GM23338 (cell line): ENCODE data around the gene FBLN5. TPM values are rescaled to one million over a fixed set of nuclear protein-coding genes. Genes with fewer than 3 reads are reported as not detected.

ENCODE experiments used
- ATAC-seq: fragments of 200-7000 bp; cut with Tn5 transposase; 3 replicates; pipeline ENCODE4 v1.9.1; 2020
- DNase-seq: peaks from one replicate; pipeline ENCODE4 v3.0.0-alpha.2; 2015; ENCODE audit warnings: low spot score
- H2AFZ ChIP-seq: fragments of 200-600 bp; sonication (generic); 2 replicates; pipeline ENCODE4 v1.8.0; 2016; ENCODE audit warnings: antibody characterized with exemption, mild to moderate bottlenecking, moderate library complexity
- H3F3A ChIP-seq: fragments of 200-600 bp; sonication (generic); replicated peaks from 2 replicates; pipeline ENCODE4 v1.8.0; 2017; ENCODE audit warnings: antibody characterized with exemption, mixed run types, low read depth
- H3K27ac ChIP-seq: fragments of 200-600 bp; sonication (generic); 2 replicates; pipeline ENCODE4 v1.6.1; 2016; ENCODE audit warnings: low read depth
- H3K27me3 ChIP-seq: fragments of 200-600 bp; sonication (generic); 2 replicates; pipeline ENCODE4 v1.8.0; 2016; ENCODE audit warnings: mild to moderate bottlenecking, mixed run types, moderate library complexity; ENCODE audit not compliant: insufficient read depth
- H3K36me3 ChIP-seq: fragments of 200-600 bp; sonication (generic); 2 replicates; pipeline ENCODE4 v1.8.0; 2016; ENCODE audit warnings: mild to moderate bottlenecking; ENCODE audit not compliant: insufficient read depth
- H3K4me1 ChIP-seq: fragments of 200-600 bp; sonication (generic); 2 replicates; pipeline ENCODE4 v1.8.0; 2016; ENCODE audit warnings: mild to moderate bottlenecking, moderate library complexity; ENCODE audit not compliant: insufficient read depth
- H3K4me2 ChIP-seq: fragments of 200-600 bp; sonication (generic); 2 replicates; pipeline ENCODE4 v1.7.1; 2017; ENCODE audit warnings: mixed run types
- H3K4me3 ChIP-seq: fragments of 200-600 bp; sonication (generic); 2 replicates; pipeline ENCODE4 v1.6.1; 2016; ENCODE audit warnings: mixed run types
- H3K79me2 ChIP-seq: fragments of 200-600 bp; sonication (generic); replicated peaks from 2 replicates; pipeline ENCODE4 v1.8.0; 2017; ENCODE audit warnings: mild to moderate bottlenecking; ENCODE audit not compliant: insufficient read depth
- H3K9me2 ChIP-seq: fragments of 200-600 bp; sonication (generic); 2 replicates; pipeline ENCODE4 v1.8.0; 2017; ENCODE audit not compliant: insufficient read depth
- H4K20me1 ChIP-seq: fragments of 200-600 bp; sonication (generic); replicated peaks from 2 replicates; pipeline ENCODE4 v1.8.0; 2017; ENCODE audit warnings: mild to moderate bottlenecking; ENCODE audit not compliant: insufficient read depth
- H3K27ac Mint-ChIP-seq: 2 replicates; pipeline ENCODE4 v1.8.0; 2020; ENCODE audit warnings: inconsistent platforms, mild to moderate bottlenecking, moderate library complexity, mixed read lengths
- H3K27me3 Mint-ChIP-seq: 3 replicates; pipeline ENCODE4 v1.8.0; 2022; ENCODE audit warnings: low read depth, mild to moderate bottlenecking, moderate library complexity, mixed read lengths, inconsistent platforms; ENCODE audit not compliant: insufficient read depth, poor library complexity
- H3K36me3 Mint-ChIP-seq: 3 replicates; pipeline ENCODE4 v1.8.0; 2021; ENCODE audit warnings: low read depth, mild to moderate bottlenecking, inconsistent platforms, moderate library complexity, mixed read lengths
- H3K4me1 Mint-ChIP-seq: 3 replicates; pipeline ENCODE4 v1.8.0; 2020; ENCODE audit warnings: mild to moderate bottlenecking, inconsistent platforms, mixed read lengths
- H3K4me3 Mint-ChIP-seq: 3 replicates; pipeline ENCODE4 v1.8.0; 2021; ENCODE audit warnings: moderate library complexity, mild to moderate bottlenecking, inconsistent platforms, mixed read lengths
- H3K9me3 Mint-ChIP-seq: 3 replicates; pipeline ENCODE4 v1.8.0; 2020; ENCODE audit warnings: moderate library complexity, mild to moderate bottlenecking, inconsistent platforms, mixed read lengths
- CREB1 ChIP-seq: fragments of 250-450 bp; sonication (Bioruptor Pico); IDR thresholded peaks from 2 replicates; pipeline ENCODE4 v1.5.0; 2020; ENCODE audit warnings: low read depth, mild to moderate bottlenecking, moderate library complexity
- EZH2 ChIP-seq: fragments of 200-600 bp; sonication (generic); IDR thresholded peaks from one replicate; pipeline ENCODE4 v1.8.0; 2017; ENCODE audit warnings: antibody characterized with exemption, mild to moderate bottlenecking, low read depth; ENCODE audit not compliant: unreplicated experiment
- EZH2phosphoT487 ChIP-seq: fragments of 200-600 bp; sonication (generic); IDR thresholded peaks from one replicate; pipeline ENCODE4 v1.8.1; 2018; ENCODE audit warnings: antibody characterized with exemption; ENCODE audit not compliant: unreplicated experiment
- JUNB ChIP-seq: IDR thresholded peaks from one replicate; pipeline ENCODE4 v1.6.1; 2016; ENCODE audit warnings: antibody characterized with exemption; ENCODE audit not compliant: unreplicated experiment
- NANOG ChIP-seq: IDR thresholded peaks from 2 replicates; pipeline ENCODE4 v1.6.1; 2016; ENCODE audit warnings: antibody characterized with exemption, borderline replicate concordance
- POLR2AphosphoS5 ChIP-seq: IDR thresholded peaks from 2 replicates; pipeline ENCODE4 v1.6.1; 2016; ENCODE audit warnings: antibody characterized with exemption, low read depth
- STAT1 ChIP-seq: IDR thresholded peaks from one replicate; pipeline ENCODE4 v1.6.1; 2016; ENCODE audit warnings: antibody characterized with exemption; ENCODE audit not compliant: unreplicated experiment
- ZNF114 ChIP-seq: fragments of 250-450 bp; sonication (Bioruptor Pico); IDR thresholded peaks from 2 replicates; pipeline ENCODE4 v1.5.0; 2020; ENCODE audit warnings: mild to moderate bottlenecking, moderate library complexity
- ZNF331 ChIP-seq: fragments of 250-450 bp; sonication (Bioruptor Pico); IDR thresholded peaks from 2 replicates; pipeline ENCODE4 v1.5.0; 2020; ENCODE audit warnings: low read depth, mild to moderate bottlenecking, moderate library complexity
- polyA plus RNA-seq: library from polyadenylated mRNA; unstranded; fragments of >200 nt; fragmentation: Nextera tagmentation; extraction: Ambion mirVana; gene quantifications from 2 replicates; pipeline ENCODE4 v1.2.1, GENCODE V29; 2016
- total RNA-seq: library from RNA; depleted of rRNA; stranded (reverse); fragments of >200 nt; shearing (Covaris generic); gene quantifications from 2 replicates; pipeline ENCODE4 v1.2.3, GENCODE V29; 2014
- TF ChIP-seq, protein P1 (sequence below): IDR thresholded peaks from 2 replicates; pipeline ENCODE4 v1.6.1; 2016; ENCODE audit warnings: antibody characterized with exemption
- TF ChIP-seq, protein P2 (sequence below): fragments of 250-450 bp; sonication (Bioruptor Pico); IDR thresholded peaks from 2 replicates; pipeline ENCODE4 v1.5.0; 2020; ENCODE audit warnings: mild to moderate bottlenecking, moderate library complexity

The FBLN5 gene
- total and polyA plus RNA-seq, 2 experiments from 2014 or later = 4.3 to 4.9 TPM

GRCh38 chr14:91942128-91942527 is 5.4 kb downstream of the FBLN5 start (continued):
- TF ChIP-seq STAT1 (no peak), POLR2AphosphoS5 (no peak)
- TF ChIP-seq, protein P1, sequence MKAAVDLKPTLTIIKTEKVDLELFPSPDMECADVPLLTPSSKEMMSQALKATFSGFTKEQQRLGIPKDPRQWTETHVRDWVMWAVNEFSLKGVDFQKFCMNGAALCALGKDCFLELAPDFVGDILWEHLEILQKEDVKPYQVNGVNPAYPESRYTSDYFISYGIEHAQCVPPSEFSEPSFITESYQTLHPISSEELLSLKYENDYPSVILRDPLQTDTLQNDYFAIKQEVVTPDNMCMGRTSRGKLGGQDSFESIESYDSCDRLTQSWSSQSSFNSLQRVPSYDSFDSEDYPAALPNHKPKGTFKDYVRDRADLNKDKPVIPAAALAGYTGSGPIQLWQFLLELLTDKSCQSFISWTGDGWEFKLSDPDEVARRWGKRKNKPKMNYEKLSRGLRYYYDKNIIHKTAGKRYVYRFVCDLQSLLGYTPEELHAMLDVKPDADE = no peak

- Histone ChIP-seq H3K27me3 (no peaks in the 10 kb centered on the region), H3K27ac (no peak overlapping the region), H2AFZ (no peak overlapping the region), H3F3A (no peaks in the 10 kb centered on the region), H3K4me3 (no peak overlapping the region), H4K20me1 (no peaks in the 10 kb centered on the region), H3K36me3 (no peaks in the 10 kb centered on the region), H3K9me2 (peaks cover 4% of the 10 kb centered on the region; the same call in 1 of the 2 replicates), H3K79me2 (no peaks in the 10 kb centered on the region), H3K4me1 (peaks cover 8% of the 10 kb centered on the region), H3K4me2 (no peak overlapping the region)
- Mint-ChIP-seq H3K9me3 (no peaks in the 10 kb centered on the region), H3K36me3 (no peaks in the 10 kb centered on the region), H3K4me3 (no peak overlapping the region), H3K4me1 (peaks cover 7% of the 10 kb centered on the region), H3K27me3 (no peaks in the 10 kb centered on the region), H3K27ac (no peak overlapping the region)
- ATAC-seq = no peak
- no peak for DNase-seq
- TF ChIP-seq STAT1 = no peak
- TF ChIP-seq, protein P1 = no peak
- TF ChIP-seq CREB1 = no peak
- no peak for TF ChIP-seq EZH2phosphoT487
- TF ChIP-seq NANOG = no peak
- no peak for TF ChIP-seq EZH2
- TF ChIP-seq ZNF114 (CRISPR knock-in tag) = no peak
- TF ChIP-seq JUNB = no peak
- no peak for TF ChIP-seq ZNF331
Measured at GRCh38 chr14:91940209-91940608, 7.3 kb downstream of the FBLN5 start.

GRCh38 chr14:91935586-91935985 is 11.9 kb downstream of the FBLN5 start:
- H3K9me2 ChIP-seq = peaks cover 4% of the 10 kb centered on the region; the same call in 1 of the 2 replicates
- Mint-ChIP-seq H3K4me1 (peaks cover 7% of the 10 kb centered on the region; the same call in 2 of the 3 replicates), H3K27ac (no peak overlapping the region), H3K4me3 (no peak overlapping the region), H3K36me3 (no peaks in the 10 kb centered on the region), H3K9me3 (no peaks in the 10 kb centered on the region), H3K27me3 (no peaks in the 10 kb centered on the region)
- no peak for ATAC-seq
- no peak overlapping the region for H2AFZ ChIP-seq
- no peaks in the 10 kb centered on the region for H3K27me3 ChIP-seq
- 0 out of 2 replicates have a peak, but pooled peaks cover 1% of the 10 kb centered on the region for H3K4me1 ChIP-seq
- no peak overlapping the region for H3K27ac ChIP-seq
- H3K36me3 ChIP-seq = no peaks in the 10 kb centered on the region
- no peak for DNase-seq
- no peaks in the 10 kb centered on the region for H4K20me1 ChIP-seq
- no peaks in the 10 kb centered on the region for H3K79me2 ChIP-seq
- H3F3A ChIP-seq = no peaks in the 10 kb centered on the region
- H3K4me3 ChIP-seq = no peak overlapping the region
- H3K4me2 ChIP-seq = no peak overlapping the region
- TF ChIP-seq, protein P2, sequence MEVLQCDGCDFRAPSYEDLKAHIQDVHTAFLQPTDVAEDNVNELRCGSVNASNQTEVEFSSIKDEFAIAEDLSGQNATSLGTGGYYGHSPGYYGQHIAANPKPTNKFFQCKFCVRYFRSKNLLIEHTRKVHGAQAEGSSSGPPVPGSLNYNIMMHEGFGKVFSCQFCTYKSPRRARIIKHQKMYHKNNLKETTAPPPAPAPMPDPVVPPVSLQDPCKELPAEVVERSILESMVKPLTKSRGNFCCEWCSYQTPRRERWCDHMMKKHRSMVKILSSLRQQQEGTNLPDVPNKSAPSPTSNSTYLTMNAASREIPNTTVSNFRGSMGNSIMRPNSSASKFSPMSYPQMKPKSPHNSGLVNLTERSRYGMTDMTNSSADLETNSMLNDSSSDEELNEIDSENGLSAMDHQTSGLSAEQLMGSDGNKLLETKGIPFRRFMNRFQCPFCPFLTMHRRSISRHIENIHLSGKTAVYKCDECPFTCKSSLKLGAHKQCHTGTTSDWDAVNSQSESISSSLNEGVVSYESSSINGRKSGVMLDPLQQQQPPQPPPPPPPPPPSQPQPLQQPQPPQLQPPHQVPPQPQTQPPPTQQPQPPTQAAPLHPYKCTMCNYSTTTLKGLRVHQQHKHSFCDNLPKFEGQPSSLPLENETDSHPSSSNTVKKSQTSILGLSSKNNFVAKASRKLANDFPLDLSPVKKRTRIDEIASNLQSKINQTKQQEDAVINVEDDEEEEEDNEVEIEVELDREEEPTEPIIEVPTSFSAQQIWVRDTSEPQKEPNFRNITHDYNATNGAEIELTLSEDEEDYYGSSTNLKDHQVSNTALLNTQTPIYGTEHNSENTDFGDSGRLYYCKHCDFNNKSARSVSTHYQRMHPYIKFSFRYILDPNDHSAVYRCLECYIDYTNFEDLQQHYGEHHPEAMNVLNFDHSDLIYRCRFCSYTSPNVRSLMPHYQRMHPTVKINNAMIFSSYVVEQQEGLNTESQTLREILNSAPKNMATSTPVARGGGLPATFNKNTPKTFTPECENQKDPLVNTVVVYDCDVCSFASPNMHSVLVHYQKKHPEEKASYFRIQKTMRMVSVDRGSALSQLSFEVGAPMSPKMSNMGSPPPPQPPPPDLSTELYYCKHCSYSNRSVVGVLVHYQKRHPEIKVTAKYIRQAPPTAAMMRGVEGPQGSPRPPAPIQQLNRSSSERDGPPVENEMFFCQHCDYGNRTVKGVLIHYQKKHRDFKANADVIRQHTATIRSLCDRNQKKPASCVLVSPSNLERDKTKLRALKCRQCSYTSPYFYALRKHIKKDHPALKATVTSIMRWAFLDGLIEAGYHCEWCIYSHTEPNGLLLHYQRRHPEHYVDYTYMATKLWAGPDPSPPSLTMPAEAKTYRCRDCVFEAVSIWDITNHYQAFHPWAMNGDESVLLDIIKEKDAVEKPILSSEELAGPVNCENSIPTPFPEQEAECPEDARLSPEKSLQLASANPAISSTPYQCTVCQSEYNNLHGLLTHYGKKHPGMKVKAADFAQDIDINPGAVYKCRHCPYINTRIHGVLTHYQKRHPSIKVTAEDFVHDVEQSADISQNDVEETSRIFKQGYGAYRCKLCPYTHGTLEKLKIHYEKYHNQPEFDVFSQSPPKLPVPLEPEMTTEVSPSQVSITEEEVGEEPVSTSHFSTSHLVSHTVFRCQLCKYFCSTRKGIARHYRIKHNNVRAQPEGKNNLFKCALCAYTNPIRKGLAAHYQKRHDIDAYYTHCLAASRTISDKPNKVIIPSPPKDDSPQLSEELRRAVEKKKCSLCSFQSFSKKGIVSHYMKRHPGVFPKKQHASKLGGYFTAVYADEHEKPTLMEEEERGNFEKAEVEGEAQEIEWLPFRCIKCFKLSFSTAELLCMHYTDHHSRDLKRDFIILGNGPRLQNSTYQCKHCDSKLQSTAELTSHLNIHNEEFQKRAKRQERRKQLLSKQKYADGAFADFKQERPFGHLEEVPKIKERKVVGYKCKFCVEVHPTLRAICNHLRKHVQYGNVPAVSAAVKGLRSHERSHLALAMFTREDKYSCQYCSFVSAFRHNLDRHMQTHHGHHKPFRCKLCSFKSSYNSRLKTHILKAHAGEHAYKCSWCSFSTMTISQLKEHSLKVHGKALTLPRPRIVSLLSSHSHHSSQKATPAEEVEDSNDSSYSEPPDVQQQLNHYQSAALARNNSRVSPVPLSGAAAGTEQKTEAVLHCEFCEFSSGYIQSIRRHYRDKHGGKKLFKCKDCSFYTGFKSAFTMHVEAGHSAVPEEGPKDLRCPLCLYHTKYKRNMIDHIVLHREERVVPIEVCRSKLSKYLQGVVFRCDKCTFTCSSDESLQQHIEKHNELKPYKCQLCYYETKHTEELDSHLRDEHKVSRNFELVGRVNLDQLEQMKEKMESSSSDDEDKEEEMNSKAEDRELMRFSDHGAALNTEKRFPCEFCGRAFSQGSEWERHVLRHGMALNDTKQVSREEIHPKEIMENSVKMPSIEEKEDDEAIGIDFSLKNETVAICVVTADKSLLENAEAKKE (CRISPR knock-in tag) = no peak
- no peak for TF ChIP-seq POLR2AphosphoS5
